ENCODE measurements around the gene SF3B1.
"Not testable (repeated sequence)": the region's sequence is repeated elsewhere in the genome, so short reads cannot be mapped to it uniquely, and the experiment has no call there.

The SF3B1 gene

GRCh38 chr2:197454923-197455322 is 20.1 kb upstream of the SF3B1 start:
- H3K9ac ChIP-seq (ENCODE audit: low read length in 2 of 2): peak overlapping the region in 1 of 2 donors; percentile 100

GRCh38 chr2:197453914-197454398 is 19.1 kb upstream of the SF3B1 start:
- Histone ChIP-seq H3K36me3 (ENCODE audit: control insufficient read depth in 2 of 2, insufficient read depth in 2 of 2, low read length in 2 of 2) (no peaks in the 10 kb centered on the region), H3K9me3 (ENCODE audit: control insufficient read depth in 2 of 2, low read length in 2 of 2) (no peaks in the 10 kb centered on the region), H3K27ac (ENCODE audit: low read length) (peak overlapping the region; percentile 100), H3K9ac (ENCODE audit: low read length in 2 of 2) (peak overlapping the region; percentile 100), H3K4me3 (ENCODE audit: low read length in 2 of 2) (peak overlapping the region; percentile 98 to 99), H3K4me1 (ENCODE audit: control insufficient read depth, insufficient read depth, low read length) (peaks cover 11% of the 10 kb centered on the region), H3K27me3 (ENCODE audit: control insufficient read depth in 1 of 2, insufficient read depth in 2 of 2, low read length in 2 of 2) (no peaks in the 10 kb centered on the region)

More at GRCh38 chr2:197454923-197455322, 20.1 kb upstream of the SF3B1 start:
- H3K4me3 ChIP-seq (ENCODE audit: low read length in 2 of 2): peak overlapping the region; percentile 98 to 99
- H3K9me3 ChIP-seq (ENCODE audit: control insufficient read depth in 2 of 2, low read length in 2 of 2): no peaks in the 10 kb centered on the region
- peaks cover 11% of the 10 kb centered on the region for H3K4me1 ChIP-seq (ENCODE audit: control insufficient read depth, insufficient read depth, low read length)
- H3K27ac ChIP-seq (ENCODE audit: low read length): no peak overlapping the region
- no peaks in the 10 kb centered on the region for H3K27me3 ChIP-seq (ENCODE audit: control insufficient read depth in 1 of 2, insufficient read depth in 2 of 2, low read length in 2 of 2)
- H3K36me3 ChIP-seq (ENCODE audit: control insufficient read depth in 2 of 2, insufficient read depth in 2 of 2, low read length in 2 of 2): no peaks in the 10 kb centered on the region

- H3K4me3 ChIP-seq (ENCODE audit: low read length in 2 of 2): peak within 1 kb of the TSS; percentile 98 to 99
- peak within 1 kb of the TSS; percentile 100 for H3K27ac ChIP-seq (ENCODE audit: low read length)
- H3K36me3 ChIP-seq (ENCODE audit: control insufficient read depth in 2 of 2, insufficient read depth in 2 of 2, low read length in 2 of 2): no peaks in the 10 kb centered on the region
- peak within 1 kb of the TSS; percentile 100 for H3K9ac ChIP-seq (ENCODE audit: low read length in 2 of 2)
- no peaks in the 10 kb centered on the region for H3K27me3 ChIP-seq (ENCODE audit: control insufficient read depth in 1 of 2, insufficient read depth in 2 of 2, low read length in 2 of 2)
- no peaks in the 10 kb centered on the region for H3K9me3 ChIP-seq (ENCODE audit: control insufficient read depth in 2 of 2, low read length in 2 of 2)
- peaks cover 11% of the 10 kb centered on the region for H3K4me1 ChIP-seq (ENCODE audit: control insufficient read depth, insufficient read depth, low read length)
Measured at GRCh38 chr2:197453123-197453913, 18.5 kb upstream of the SF3B1 start, which contains the start of gene COQ10B. TSS of gene COQ10B (plus strand) at chr2:197453552. CDS start at chr2:197453561, 9 bp downstream.

- Histone ChIP-seq H3K36me3 (ENCODE audit: control insufficient read depth in 2 of 2, insufficient read depth in 2 of 2, low read length in 2 of 2) (no peaks in the 10 kb centered on the region), H3K9me3 (ENCODE audit: control insufficient read depth in 2 of 2, low read length in 2 of 2) (no peaks in the 10 kb centered on the region), H3K4me3 (ENCODE audit: low read length in 2 of 2) (peak overlapping the region; percentile 71 to 98), H3K27ac (ENCODE audit: low read length) (peak overlapping the region; percentile 100), H3K27me3 (ENCODE audit: control insufficient read depth in 1 of 2, insufficient read depth in 2 of 2, low read length in 2 of 2) (no peaks in the 10 kb centered on the region), H3K9ac (ENCODE audit: low read length in 2 of 2) (peak overlapping the region; percentile 85 to 99), H3K4me1 (ENCODE audit: control insufficient read depth, insufficient read depth, low read length) (peaks cover 11% of the 10 kb centered on the region)
Measured at GRCh38 chr2:197452754-197453122, 17.9 kb upstream of the SF3B1 start.

- H3K9ac ChIP-seq (ENCODE audit: low read length in 2 of 2); H3K4me3 ChIP-seq (ENCODE audit: low read length in 2 of 2); H3K27ac ChIP-seq (ENCODE audit: low read length); H3K9me3 ChIP-seq (ENCODE audit: control insufficient read depth in 2 of 2, low read length in 2 of 2); H3K36me3 ChIP-seq (ENCODE audit: control insufficient read depth in 2 of 2, insufficient read depth in 2 of 2, low read length in 2 of 2); H3K27me3 ChIP-seq (ENCODE audit: control insufficient read depth in 1 of 2, insufficient read depth in 2 of 2, low read length in 2 of 2): not testable (repeated sequence)
- H3K4me1 ChIP-seq (ENCODE audit: control insufficient read depth, insufficient read depth, low read length): peaks cover 11% of the 10 kb centered on the region
Measured at GRCh38 chr2:197450935-197451358, 16.1 kb upstream of the SF3B1 start.

GRCh38 chr2:197450465-197450864 is 15.6 kb upstream of the SF3B1 start:
- Histone ChIP-seq H3K27me3 (ENCODE audit: control insufficient read depth in 1 of 2, insufficient read depth in 2 of 2, low read length in 2 of 2) (peaks cover under 1 to 2% of the 10 kb centered on the region in 2 donors), H3K4me3 (ENCODE audit: low read length in 2 of 2) (no peak overlapping the region), H3K4me1 (ENCODE audit: control insufficient read depth, insufficient read depth, low read length) (peaks cover 10% of the 10 kb centered on the region), H3K9me3 (ENCODE audit: control insufficient read depth in 2 of 2, low read length in 2 of 2) (no peaks in the 10 kb centered on the region), H3K27ac (ENCODE audit: low read length) (no peak overlapping the region), H3K9ac (ENCODE audit: low read length in 2 of 2) (no peak overlapping the region), H3K36me3 (ENCODE audit: control insufficient read depth in 2 of 2, insufficient read depth in 2 of 2, low read length in 2 of 2) (no peaks in the 10 kb centered on the region)

GRCh38 chr2:197446844-197447243 is 12.0 kb upstream of the SF3B1 start:
- Histone ChIP-seq H3K27me3 (ENCODE audit: control insufficient read depth in 1 of 2, insufficient read depth in 2 of 2, low read length in 2 of 2) (peaks cover 3 to 4% of the 10 kb centered on the region in 2 donors), H3K9ac (ENCODE audit: low read length in 2 of 2) (no peak overlapping the region), H3K36me3 (ENCODE audit: control insufficient read depth in 2 of 2, insufficient read depth in 2 of 2, low read length in 2 of 2) (no peaks in the 10 kb centered on the region), H3K27ac (ENCODE audit: low read length) (no peak overlapping the region), H3K9me3 (ENCODE audit: control insufficient read depth in 2 of 2, low read length in 2 of 2) (no peaks in the 10 kb centered on the region), H3K4me3 (ENCODE audit: low read length in 2 of 2) (no peak overlapping the region), H3K4me1 (ENCODE audit: control insufficient read depth, insufficient read depth, low read length) (no peaks in the 10 kb centered on the region)

GRCh38 chr2:197445746-197446145 is 10.9 kb upstream of the SF3B1 start:
- Histone ChIP-seq H3K36me3 (ENCODE audit: control insufficient read depth in 2 of 2, insufficient read depth in 2 of 2, low read length in 2 of 2) (no peaks in the 10 kb centered on the region), H3K27ac (ENCODE audit: low read length) (no peak overlapping the region), H3K9me3 (ENCODE audit: control insufficient read depth in 2 of 2, low read length in 2 of 2) (no peaks in the 10 kb centered on the region), H3K27me3 (ENCODE audit: control insufficient read depth in 1 of 2, insufficient read depth in 2 of 2, low read length in 2 of 2) (peaks cover 3 to 4% of the 10 kb centered on the region in 2 donors), H3K4me1 (ENCODE audit: control insufficient read depth, insufficient read depth, low read length) (no peaks in the 10 kb centered on the region), H3K4me3 (ENCODE audit: low read length in 2 of 2) (no peak overlapping the region), H3K9ac (ENCODE audit: low read length in 2 of 2) (no peak overlapping the region)

- Histone ChIP-seq H3K9me3 (ENCODE audit: control insufficient read depth in 2 of 2, low read length in 2 of 2) (no peaks in the 10 kb centered on the region), H3K9ac (ENCODE audit: low read length in 2 of 2) (no peak overlapping the region), H3K27ac (ENCODE audit: low read length) (no peak overlapping the region), H3K4me1 (ENCODE audit: control insufficient read depth, insufficient read depth, low read length) (no peaks in the 10 kb centered on the region), H3K4me3 (ENCODE audit: low read length in 2 of 2) (no peak overlapping the region), H3K36me3 (ENCODE audit: control insufficient read depth in 2 of 2, insufficient read depth in 2 of 2, low read length in 2 of 2) (no peaks in the 10 kb centered on the region), H3K27me3 (ENCODE audit: control insufficient read depth in 1 of 2, insufficient read depth in 2 of 2, low read length in 2 of 2) (peaks cover 3 to 4% of the 10 kb centered on the region in 2 donors)
Measured at GRCh38 chr2:197442857-197443256, 8.0 kb upstream of the SF3B1 start.

- no peaks in the 10 kb centered on the region for H3K9me3 ChIP-seq (ENCODE audit: control insufficient read depth in 2 of 2, low read length in 2 of 2)
- no peak overlapping the region for H3K4me3 ChIP-seq (ENCODE audit: low read length in 2 of 2)
- no peaks in the 10 kb centered on the region for H3K27me3 ChIP-seq (ENCODE audit: control insufficient read depth in 1 of 2, insufficient read depth in 2 of 2, low read length in 2 of 2)
- no peak overlapping the region for H3K9ac ChIP-seq (ENCODE audit: low read length in 2 of 2)
- H3K36me3 ChIP-seq (ENCODE audit: control insufficient read depth in 2 of 2, insufficient read depth in 2 of 2, low read length in 2 of 2): no peaks in the 10 kb centered on the region
- H3K4me1 ChIP-seq (ENCODE audit: control insufficient read depth, insufficient read depth, low read length): peaks cover 10% of the 10 kb centered on the region
- H3K27ac ChIP-seq (ENCODE audit: low read length): no peak overlapping the region
Measured at GRCh38 chr2:197437380-197437779, 2.6 kb upstream of the SF3B1 start.
